HG02870 (cell line): ENCODE data around the gene GPR84.
A peak's percentile ranks its signal among the peaks of the same experiment; 100 is the strongest.

Experiments used
- ATAC-seq: cut with Tn5 transposase; IDR thresholded peaks from one replicate; pipeline ENCODE4 v1.9.1; 2021; ENCODE audit warnings: mild to moderate bottlenecking, moderate library complexity; ENCODE audit not compliant: unreplicated experiment

The GPR84 gene

DNA sequence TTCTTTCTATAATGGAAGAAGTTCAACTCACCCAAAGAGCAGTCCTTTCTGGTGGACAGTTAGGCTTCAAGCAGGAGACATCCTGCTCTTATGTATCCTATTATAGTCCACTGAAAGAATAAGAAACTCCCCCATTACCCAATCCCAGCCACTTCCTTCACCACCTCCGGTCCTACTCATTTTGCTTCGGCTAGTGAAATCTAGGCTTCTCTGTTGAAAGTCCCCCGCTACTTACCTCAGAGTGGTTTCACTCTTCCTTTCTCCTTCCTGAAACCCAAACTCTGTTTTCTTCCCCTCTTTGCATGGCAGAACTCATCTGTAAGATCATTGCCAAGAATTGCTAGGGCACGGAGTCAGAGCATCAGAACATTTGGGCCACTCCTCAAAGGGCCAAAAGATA is at the start of gene GPR84:
Gene GPR84 (minus strand): TSS at position 74 of the 400 bp plus-strand sequence. CDS start 635 bp downstream, outside the sequence.
- peak; percentile 44 for ATAC-seq

- ATAC-seq: no peak
Measured at GRCh38 chr12:54413284-54414190, 49.3 kb upstream of the GPR84 start.

- ATAC-seq: no peak
Measured at GRCh38 chr12:54412786-54413185, 48.5 kb upstream of the GPR84 start.

GRCh38 chr12:54412348-54412747 is 48.1 kb upstream of the GPR84 start:
- no peak for ATAC-seq

DNA sequence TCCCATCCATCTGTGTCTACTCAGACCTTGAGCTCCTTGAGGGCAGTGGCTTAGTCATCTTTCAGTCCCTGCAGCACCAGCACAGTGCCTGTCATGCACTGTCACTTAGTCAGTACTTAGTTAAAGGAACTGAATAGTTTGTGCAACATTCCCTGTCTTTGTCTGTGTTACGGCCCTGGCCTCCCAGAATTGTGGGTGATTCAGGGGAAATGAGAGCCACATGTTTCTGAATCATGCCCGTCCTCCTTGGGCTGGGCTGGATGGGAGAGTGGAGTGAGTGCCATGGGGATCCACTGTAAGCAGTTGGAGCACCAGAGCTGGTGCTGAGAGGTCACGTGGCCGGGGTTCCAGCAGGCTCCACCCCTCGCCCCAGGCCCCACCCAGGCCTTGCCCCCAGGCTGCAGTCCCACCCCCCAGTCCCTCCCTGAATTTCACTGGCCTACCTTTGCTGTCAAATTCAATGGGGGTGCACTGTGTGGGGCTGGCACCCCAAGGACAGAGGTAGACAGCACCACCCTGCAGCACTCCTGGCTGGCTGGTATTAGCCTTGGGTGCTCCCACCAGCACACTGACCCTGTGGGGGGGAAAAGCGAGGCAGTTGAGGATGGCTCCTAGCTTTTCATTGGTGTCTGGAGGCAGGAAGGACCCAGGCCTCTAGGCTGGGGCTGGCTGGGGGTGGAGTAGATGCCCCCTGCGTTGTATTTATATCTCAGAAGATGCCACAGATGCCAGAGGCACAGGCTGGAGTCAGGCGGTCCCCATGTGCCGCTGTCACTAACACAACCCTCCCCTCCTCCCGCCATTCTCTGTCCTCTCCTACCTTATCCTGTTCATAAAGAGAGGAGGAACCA is 47.3 kb upstream of the GPR84 start:
- no peak for ATAC-seq

- no peak for ATAC-seq
Measured at GRCh38 chr12:54409267-54409666, 45.0 kb upstream of the GPR84 start.

GRCh38 chr12:54407183-54407905 is 43.1 kb upstream of the GPR84 start:
- ATAC-seq: no peak

GRCh38 chr12:54405573-54405972 is 41.3 kb upstream of the GPR84 start:
- ATAC-seq: no peak

DNA sequence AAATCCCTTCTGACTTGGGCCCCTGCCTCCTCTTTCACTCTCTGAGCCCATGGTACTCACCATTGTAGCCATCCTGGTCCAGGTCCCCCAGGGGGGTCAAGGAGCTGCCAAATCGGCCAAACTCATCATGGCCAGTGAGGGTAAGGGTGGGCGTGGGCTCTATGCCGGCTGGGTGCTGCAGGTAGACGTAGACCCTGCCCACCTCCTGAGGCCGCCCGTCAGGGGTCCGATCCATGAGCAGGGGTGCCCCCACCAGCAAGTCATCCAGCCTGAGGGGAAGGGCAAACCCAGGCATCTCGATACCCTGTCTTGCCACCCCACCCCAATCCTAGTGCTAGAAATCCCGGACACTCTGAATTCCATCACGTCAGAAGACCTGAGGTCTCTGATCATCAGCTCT is 40.8 kb upstream of the GPR84 start:
- ATAC-seq: no peak

DNA sequence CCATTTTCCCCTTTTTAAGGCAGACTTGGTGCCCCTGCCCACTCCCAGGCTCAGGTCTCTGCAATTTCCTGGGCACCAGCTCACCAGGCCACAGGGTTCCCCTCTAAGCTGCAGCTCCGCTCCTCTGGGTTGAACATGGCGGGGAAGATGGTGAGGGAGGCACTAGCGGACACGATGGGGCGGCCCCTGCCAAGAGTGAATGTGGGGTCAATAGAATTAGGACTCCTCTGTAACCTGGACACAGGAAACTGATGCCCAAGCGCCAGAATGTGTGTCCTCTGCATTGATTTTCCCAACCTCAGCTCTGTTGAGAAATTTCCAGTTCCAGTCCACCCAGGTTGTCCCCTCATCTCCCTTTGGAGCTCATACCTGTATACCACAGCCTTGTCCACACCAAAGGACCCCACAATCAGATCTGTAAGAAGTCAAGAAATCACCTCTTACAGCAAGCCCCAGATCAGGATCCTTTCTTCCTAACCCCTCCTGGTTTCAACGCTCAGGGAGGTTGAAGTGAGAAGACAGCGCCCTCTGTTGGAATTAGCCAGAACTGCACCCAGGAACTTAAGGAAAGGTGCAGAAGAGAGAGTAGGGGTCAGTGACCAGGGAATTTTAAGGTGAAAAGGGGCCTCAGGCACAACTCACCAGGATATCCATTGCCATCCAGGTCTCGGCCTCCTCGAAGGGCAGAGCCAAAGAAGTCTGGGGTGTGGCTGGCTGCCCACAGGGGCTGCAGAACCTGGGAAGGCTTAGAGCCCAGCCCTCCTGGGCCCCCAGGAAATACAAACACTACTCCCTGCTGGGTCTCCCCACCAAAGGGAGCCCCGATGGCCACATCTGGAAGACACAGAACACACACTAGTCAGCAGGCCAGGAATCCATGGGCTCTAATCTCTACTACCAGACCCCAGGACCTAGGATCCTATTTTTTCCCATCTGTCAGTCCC is 40.0 kb upstream of the GPR84 start:
- ATAC-seq: no peak

DNA sequence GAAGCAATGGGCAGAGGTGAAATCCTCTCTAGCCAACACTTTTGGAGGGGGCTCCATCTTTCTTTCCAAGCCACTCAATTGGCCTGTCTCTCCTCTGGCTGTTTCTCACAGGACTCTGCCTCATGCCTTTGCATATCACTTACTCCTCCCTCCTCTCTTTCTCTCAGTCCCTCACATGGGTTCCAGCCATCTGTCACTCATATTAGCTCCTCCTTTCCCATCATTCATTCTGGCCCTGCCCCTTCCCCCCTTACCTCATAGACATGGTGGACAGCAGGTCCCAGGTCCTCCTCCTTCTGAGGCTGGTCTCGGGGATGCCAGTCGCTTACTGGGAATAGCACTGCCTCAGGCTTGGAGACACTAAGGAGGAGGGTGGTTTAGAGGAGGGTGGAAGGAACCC is 36.8 kb upstream of the GPR84 start:
- no peak for ATAC-seq

GRCh38 chr12:54398995-54399793 is 34.9 kb upstream of the GPR84 start:
- ATAC-seq: peak; percentile 75

DNA sequence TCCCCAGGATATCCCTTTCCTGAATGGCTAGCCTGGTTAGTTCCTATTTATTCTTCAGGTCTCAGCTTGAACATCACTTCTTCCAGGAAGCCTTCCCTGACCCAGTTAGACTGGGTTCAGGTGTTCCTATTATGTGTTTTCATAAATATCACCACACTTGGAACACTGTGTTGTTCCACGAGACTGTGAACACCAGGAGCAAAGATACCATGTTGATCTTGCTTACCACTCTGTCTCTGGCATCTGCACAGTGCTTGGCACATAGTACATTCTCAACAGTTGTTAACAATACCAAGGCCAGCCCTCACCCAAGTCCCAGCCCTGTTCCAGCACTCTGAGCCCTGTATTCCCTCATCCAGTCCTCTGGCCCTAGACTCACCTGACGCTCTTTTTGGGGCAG is 33.9 kb upstream of the GPR84 start:
- no peak for ATAC-seq

GRCh38 chr12:54397157-54397556 is 32.9 kb upstream of the GPR84 start:
- no peak for ATAC-seq

DNA sequence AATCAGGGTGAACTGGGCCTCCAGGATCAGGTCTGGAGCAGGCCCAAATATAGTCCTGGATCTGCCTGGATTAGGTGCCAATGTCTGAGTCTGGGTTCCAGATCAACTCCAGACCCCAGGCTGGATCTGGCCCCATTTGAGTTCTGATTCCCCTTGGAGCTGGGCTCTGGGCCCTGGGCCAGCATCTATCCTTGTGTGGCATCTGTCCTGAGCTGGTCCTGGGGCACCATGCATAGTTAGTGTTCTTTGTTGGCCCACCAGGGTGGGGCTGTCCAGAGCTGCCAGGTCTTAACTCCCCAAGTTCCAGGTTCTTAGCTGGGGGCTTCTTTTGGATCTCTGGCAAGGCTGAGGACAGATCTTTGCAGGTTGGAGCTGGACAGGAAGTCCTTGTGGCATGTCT is 31.3 kb upstream of the GPR84 start:
- ATAC-seq: no peak

- ATAC-seq: no peak
Measured at GRCh38 chr12:54394986-54395385, 30.7 kb upstream of the GPR84 start.

DNA sequence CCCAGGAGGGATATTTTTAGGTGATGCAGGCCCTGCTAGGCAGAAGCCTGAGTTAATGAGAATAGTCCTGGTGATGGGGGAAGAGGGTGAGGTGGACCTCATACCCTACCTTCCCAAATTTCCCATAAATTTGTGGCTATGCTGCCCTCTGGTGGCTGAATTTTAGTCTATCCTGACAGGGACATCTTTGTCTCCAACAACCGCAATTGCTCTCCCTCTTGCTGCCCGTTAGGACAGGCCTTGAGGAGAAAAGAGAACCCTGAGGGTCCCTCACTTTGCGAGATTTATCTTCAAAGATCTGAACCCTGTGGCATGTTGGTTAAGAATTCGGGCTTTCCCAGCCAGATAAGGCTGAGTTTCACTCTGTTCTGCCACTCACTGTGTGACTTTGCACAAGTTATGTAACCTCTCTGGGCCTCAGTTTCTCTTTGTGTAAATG is 30.0 kb upstream of the GPR84 start:
- ATAC-seq: no peak

DNA sequence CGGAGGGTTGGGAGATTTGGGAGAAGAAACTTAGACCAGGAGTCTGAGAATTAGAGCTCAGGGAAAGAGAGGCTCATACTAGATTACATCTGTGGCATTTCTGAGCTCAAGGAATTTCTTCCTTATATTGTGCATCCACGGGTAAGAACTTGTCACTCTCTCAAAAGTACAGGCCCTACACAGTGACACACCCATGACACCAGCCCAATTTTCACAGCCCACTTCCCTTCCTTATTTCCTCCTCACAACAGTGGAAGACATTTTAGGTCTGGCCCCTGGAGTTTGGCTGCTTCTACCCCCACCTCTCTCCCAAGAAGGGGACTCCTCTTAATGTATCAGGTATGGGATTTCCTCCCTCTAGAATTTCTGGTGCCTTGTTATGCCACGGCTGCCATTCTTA is 29.5 kb upstream of the GPR84 start:
- no peak for ATAC-seq

- ATAC-seq: no peak
Measured at GRCh38 chr12:54393207-54393609, 28.9 kb upstream of the GPR84 start.
